Transverse colon (tissue), 4 donors: ENCODE measurements around the gene ENOX1. TPM values are rescaled to one million over a fixed set of nuclear protein-coding genes. Genes with fewer than 3 reads are reported as not detected.

Experiments used
- DNase-seq: peaks from one replicate; pipeline ENCODE4 v3.0.0-alpha.2; 2019
- H3K27ac ChIP-seq, 4 donors: fragments of 200-600 bp; sonication (generic); 2 replicates each; pipeline ENCODE4 v1.5.1; 2016 to 2018; ENCODE audit warnings: inconsistent platforms in 4 of 4
- H3K27me3 ChIP-seq: fragments of 200-600 bp; sonication (generic); 2 replicates; pipeline ENCODE4 v1.5.1; 2017; ENCODE audit warnings: inconsistent platforms
- H3K36me3 ChIP-seq, 4 donors: fragments of 200-600 bp; sonication (generic); 2 replicates each; pipeline ENCODE4 v1.5.1; 2017 to 2019; ENCODE audit warnings: inconsistent platforms in 4 of 4
- H3K4me1 ChIP-seq, 4 donors: fragments of 200-600 bp; sonication (generic); 2 replicates each; pipeline ENCODE4 v1.5.1; 2017 to 2020; ENCODE audit warnings: inconsistent platforms in 4 of 4
- H3K4me3 ChIP-seq, 4 donors: fragments of 200-600 bp; sonication (generic); 1 replicate in 1 of 4; 2 replicates in 3 of 4; pipeline versions ENCODE4 v1.5.1 to v1.6.1; 2017 to 2019; ENCODE audit warnings: inconsistent platforms in 4 of 4
- H3K9me3 ChIP-seq, 2 donors: fragments of 200-600 bp; sonication (generic); 2 replicates each; pipeline ENCODE4 v1.5.1; 2017 to 2019; ENCODE audit warnings: inconsistent platforms in 2 of 2
- CTCF ChIP-seq, 5 experiments: fragments of 200-600 bp in 3 of 5; fragments of 450-650 bp in 2 of 5; sonication (generic) in 3 of 5; IDR thresholded peaks; 1 replicate in 2 of 5; 2 replicates in 3 of 5; pipeline ENCODE4 v1.5.1; 2016 to 2017; ENCODE audit warnings: antibody characterized with exemption in 5 of 5, inconsistent platforms in 3 of 5, mild to moderate bottlenecking in 2 of 5, moderate library complexity in 1 of 5
- EP300 ChIP-seq: sonication (generic); formaldehyde crosslinking; IDR thresholded peaks from one replicate; pipeline ENCODE4 v1.6.1; 2017; ENCODE audit warnings: antibody characterized with exemption, low read depth
- POLR2A ChIP-seq: fragments of 450-650 bp; IDR thresholded peaks from one replicate; pipeline ENCODE4 v1.6.1; 2016; ENCODE audit warnings: antibody characterized with exemption, mild to moderate bottlenecking, moderate library complexity
- POLR2AphosphoS5 ChIP-seq, 3 donors: sonication (generic); formaldehyde crosslinking; IDR thresholded peaks; one replicate each; pipeline ENCODE4 v1.6.1; 2016; ENCODE audit warnings: antibody characterized with exemption in 3 of 3
- WGBS, 2 donors: methylation state at CpG; one replicate each; pipeline ENCODE4 v1.1.5; 2018; ENCODE audit warnings: low coverage in 1 of 2; 5-methylcytosine and 5-hydroxymethylcytosine counted together
- in situ Hi-C, 4 donors: fragments of 200-750 bp; cut with MboI; loops; one replicate each; pipeline versions ENCODE4 v1.15.0 to v1.15.1; 2017; ENCODE audit warnings: low sequenced_read_pairs in 3 of 4, low pct_ligation_motif_present in 1 of 4, low pct_unique_long_range_greater_than_20kb in 1 of 4
- intact Hi-C: fragments of 100-400 bp; cut with DNase I; formaldehyde crosslinking; loops from one replicate; pipeline ENCODE4 v1.15.1; 2023; ENCODE audit warnings: low total_unique reads
- total RNA-seq, 4 donors: library from RNA; depleted of rRNA; stranded (reverse); fragments of >200 nt; gene quantifications; one replicate each; pipeline ENCODE4 v1.1.0, GENCODE V29; 2016

Gene ENOX1
- total RNA-seq, 4 donors from 2014 or later = 1.5 to 6.4 (median 2.2) TPM

GRCh38 chr13:43663474-43664090, 123.2 kb downstream of the ENOX1 start:
- intact Hi-C loops (no loop called here), in situ Hi-C loops (no loop called here)
- Histone ChIP-seq H3K36me3 (no peaks in the 10 kb centered on the region), H3K27ac (peak overlapping the region in 3 of 4 donors; percentile 42 to 68 (median 66)), H3K9me3 (no peaks in the 10 kb centered on the region), H3K4me3 (no peak overlapping the region), H3K4me1 (peaks cover 8 to 45% (median 23%) of the 10 kb centered on the region in 4 donors), H3K27me3 (no peaks in the 10 kb centered on the region)
- no peak for DNase-seq
- WGBS, 2 donors = 35 to 52% methylated on average over 3 of the region's 3 CpGs
- TF ChIP-seq CTCF (IDR thresholded peaks at IDR 0.05) = no peak
- no peak for TF ChIP-seq POLR2A
- TF ChIP-seq POLR2AphosphoS5 (IDR thresholded peaks at IDR 0.05) = no peak
- no peak for TF ChIP-seq EP300

DNA sequence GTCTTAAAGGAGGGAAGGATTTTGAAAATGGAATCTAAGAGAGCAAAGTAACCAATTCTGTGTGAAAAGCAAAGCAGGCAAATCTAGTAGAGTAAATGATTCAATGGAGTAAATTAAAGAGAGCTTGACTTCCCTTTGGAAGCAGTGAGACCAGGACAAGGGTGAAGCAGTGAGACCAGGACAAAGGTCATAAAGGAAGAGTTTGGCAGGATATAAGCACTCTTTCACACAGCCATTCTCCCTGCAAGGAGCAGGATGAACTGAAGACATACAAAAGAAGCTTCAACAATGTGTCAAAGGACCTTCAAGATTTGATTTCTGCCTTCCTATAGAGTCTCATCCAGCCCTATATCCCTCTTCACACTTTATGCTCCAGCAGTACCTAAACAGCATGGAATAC, 123.8 kb downstream of the ENOX1 start:
- in situ Hi-C loops (no loop called here), intact Hi-C loops (no loop called here)
- H3K4me1 ChIP-seq = peaks cover 8 to 45% (median 23%) of the 10 kb centered on the region in 4 donors
- no peaks in the 10 kb centered on the region for H3K36me3 ChIP-seq
- TF ChIP-seq POLR2A (no peak), CTCF (IDR thresholded peaks at IDR 0.05) (no peak), POLR2AphosphoS5 (IDR thresholded peaks at IDR 0.05) (no peak), EP300 (no peak)
- peak overlapping the region in 3 of 4 donors; percentile 10 to 66 (median 20) for H3K27ac ChIP-seq
- peak; percentile 8 for DNase-seq
- H3K4me3 ChIP-seq = no peak overlapping the region
- H3K9me3 ChIP-seq = no peaks in the 10 kb centered on the region
- no peaks in the 10 kb centered on the region for H3K27me3 ChIP-seq

- in situ Hi-C loops (no loop called here), intact Hi-C loops (no loop called here)
- no peaks in the 10 kb centered on the region for H3K36me3 ChIP-seq
- no peak overlapping the region for H3K4me3 ChIP-seq
- TF ChIP-seq POLR2A = no peak
- TF ChIP-seq CTCF (IDR thresholded peaks at IDR 0.05) = no peak
- TF ChIP-seq POLR2AphosphoS5 (IDR thresholded peaks at IDR 0.05) = no peak
- no peak for TF ChIP-seq EP300
- no peaks in the 10 kb centered on the region for H3K27me3 ChIP-seq
- H3K27ac ChIP-seq = no peak overlapping the region
- WGBS, 2 donors = 73 to 81% methylated on average over 2 to 6 of the region's 6 CpGs
- no peaks in the 10 kb centered on the region for H3K9me3 ChIP-seq
- DNase-seq = no peak
- peaks cover 8 to 43% (median 23%) of the 10 kb centered on the region in 4 donors for H3K4me1 ChIP-seq
These were observed 125.5 kb downstream of the ENOX1 start for GRCh38 chr13:43661161-43661830.

DNA sequence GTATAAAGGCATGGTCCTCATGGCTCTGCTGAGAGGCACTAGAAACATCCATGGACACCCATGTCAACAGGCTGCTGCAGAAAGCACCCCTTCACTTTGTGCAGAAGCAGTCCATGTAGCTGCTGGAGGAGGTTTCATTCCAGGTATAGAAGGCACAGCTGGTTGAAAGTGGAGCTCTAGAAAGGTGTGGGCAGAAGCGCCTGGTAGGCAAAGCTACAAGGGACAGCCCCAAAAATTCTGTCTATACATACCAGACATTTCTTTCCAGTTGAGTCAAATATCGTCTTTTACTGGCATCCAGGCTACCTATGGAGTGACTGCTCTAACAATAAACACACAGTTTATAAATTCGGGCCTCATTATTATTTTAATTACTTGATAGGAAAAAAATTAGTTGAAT, 129.3 kb downstream of the ENOX1 start:
- TF ChIP-seq POLR2A = no peak
- TF ChIP-seq POLR2AphosphoS5 (IDR thresholded peaks at IDR 0.05) = no peak
- no peak for TF ChIP-seq EP300
- TF ChIP-seq CTCF (IDR thresholded peaks at IDR 0.05) = no peak
- 81 to 85% methylated on average over 2 to 3 of the region's 3 CpGs for WGBS, 2 donors
- in situ Hi-C loops = no loop called here

More for the DNA sequence above, 129.3 kb downstream of the ENOX1 start:
- Histone ChIP-seq H3K9me3 (no peaks in the 10 kb centered on the region), H3K27ac (no peak overlapping the region), H3K4me1 (peaks cover 0 to 6% (median 0%) of the 10 kb centered on the region in 4 donors), H3K36me3 (no peaks in the 10 kb centered on the region), H3K4me3 (no peak overlapping the region), H3K27me3 (no peaks in the 10 kb centered on the region)
- intact Hi-C loops = no loop called here
- no peak for DNase-seq
